K562 (cell line): Measurements from ENCODE around the gene SPX. TPM values are rescaled to one million over a fixed set of nuclear protein-coding genes. Genes with fewer than 3 reads are reported as not detected.

Experiments
- ATF1 ChIP-seq, 2 experiments: fragments of 450-650 bp in 1 of 2; IDR thresholded peaks; 2 replicates each; pipeline ENCODE4 v1.6.1; 2016; ENCODE audit warnings: missing compliant biosample characterization in 1 of 2, missing genetic modification characterization in 1 of 2
- CHD2 ChIP-seq: IDR thresholded peaks from 2 replicates; pipeline ENCODE4 v1.6.1; 2011; ENCODE audit warnings: low read depth, low read length
- EWSR1 ChIP-seq: fragments of 450-650 bp; IDR thresholded peaks from 2 replicates; pipeline ENCODE4 v1.6.1; 2018; ENCODE audit warnings: borderline replicate concordance, mild to moderate bottlenecking, low read depth, moderate library complexity; ENCODE audit not compliant: partially characterized antibody
- FOS ChIP-seq: IDR thresholded peaks from 3 replicates; pipeline ENCODE4 v1.6.1; 2011; ENCODE audit not compliant: insufficient read length; ENCODE audit errors: extremely low read depth
- FOSL1 ChIP-seq: fragments of 200-800 bp; sonication (Bioruptor generic); conservative IDR thresholded peaks from 2 replicates; pipeline ENCODE4 v1.6.1; 2016; ENCODE audit warnings: missing genetic modification characterization, missing compliant biosample characterization
- MED1 ChIP-seq: sonication (generic); formaldehyde crosslinking; IDR thresholded peaks from 2 replicates; pipeline ENCODE4 v1.8.1; 2023; ENCODE audit warnings: missing genetic modification reagents, borderline replicate concordance
- NCOA1 ChIP-seq: fragments of 450-650 bp; IDR thresholded peaks from 2 replicates; pipeline ENCODE4 v1.6.1; 2016; ENCODE audit warnings: low read depth
- NKRF ChIP-seq: fragments of 450-650 bp; IDR thresholded peaks from 2 replicates; pipeline ENCODE4 v1.6.1; 2016; ENCODE audit warnings: borderline replicate concordance
- RBM17 ChIP-seq: fragments of 200-400 bp; formaldehyde crosslinking; IDR thresholded peaks from 2 replicates; pipeline ENCODE4 v1.6.1; 2017; ENCODE audit warnings: low read depth, mild to moderate bottlenecking, low read length, borderline replicate concordance
- RERE ChIP-seq: sonication (generic); formaldehyde crosslinking; IDR thresholded peaks from 2 replicates; pipeline ENCODE4 v1.8.0; 2023; ENCODE audit warnings: missing genetic modification reagents, mild to moderate bottlenecking, borderline replicate concordance
- SETDB1 ChIP-seq: IDR thresholded peaks from one replicate; pipeline ENCODE4 v1.6.1; 2012; ENCODE audit warnings: low read length, control low read depth, inconsistent platforms
- STAT5B ChIP-seq: fragments of 250-450 bp; sonication (Bioruptor Pico); IDR thresholded peaks from 2 replicates; pipeline ENCODE4 v1.8.0; 2021; ENCODE audit warnings: mild to moderate bottlenecking, inconsistent platforms
- THRB ChIP-seq: fragments of 450-650 bp; formaldehyde crosslinking; conservative IDR thresholded peaks from 2 replicates; pipeline ENCODE4 v1.4.0; 2022; ENCODE audit warnings: mild to moderate bottlenecking, missing genetic modification characterization
- TSC22D4 ChIP-seq: fragments of 450-650 bp; IDR thresholded peaks from 2 replicates; pipeline ENCODE4 v1.6.1; 2016; ENCODE audit warnings: missing genetic modification characterization, missing biosample characterization, control low read depth
- ZC3H11A ChIP-seq: IDR thresholded peaks from 2 replicates; pipeline ENCODE4 v1.6.1; 2012; ENCODE audit warnings: low read depth, low read length, improper control_type of control experiment
- ZNF224 ChIP-seq: sonication (generic); formaldehyde crosslinking; IDR thresholded peaks from 2 replicates; pipeline ENCODE4 v1.8.0; 2022; ENCODE audit warnings: mild to moderate bottlenecking, missing genetic modification reagents
- ZNF23 ChIP-seq: fragments of 250-450 bp; sonication (Bioruptor Pico); IDR thresholded peaks from 2 replicates; pipeline ENCODE4 v1.4.0; 2020; ENCODE audit warnings: mild to moderate bottlenecking
- ZNF584 ChIP-seq: fragments of 200-800 bp; sonication (Bioruptor generic); IDR thresholded peaks from 2 replicates; pipeline ENCODE4 v1.6.1; 2016; ENCODE audit warnings: low read depth, mild to moderate bottlenecking, missing genetic modification characterization, missing compliant biosample characterization
- ZNF696 ChIP-seq: fragments of 250-450 bp; sonication (Bioruptor Pico); conservative IDR thresholded peaks from 2 replicates; pipeline ENCODE4 v1.4.0; 2020; ENCODE audit warnings: mild to moderate bottlenecking, moderate library complexity
- ZNF77 ChIP-seq: fragments of 250-450 bp; sonication (Bioruptor Pico); IDR thresholded peaks from 2 replicates; pipeline ENCODE4 v1.5.0; 2020
- polyA plus RNA-seq, 8 experiments: library from polyadenylated mRNA; depleted of rRNA in 4 of 8; stranded (reverse) in 5 of 8; unstranded in 3 of 8; fragments of >200 nt; fragmentation: Nextera tagmentation in 2 of 8; fragmentation: Illumina TruSeq in 1 of 8; extraction: Ambion mirVana in 2 of 8; extraction: Trizol in 1 of 8; gene quantifications; 2 replicates each; pipeline versions ENCODE4 v1.2.1 to v1.2.3, GENCODE V29; 2011 to 2014; ENCODE audit warnings: inconsistent platforms in 1 of 8, missing spikeins in 1 of 8
- total RNA-seq, 7 experiments: library from RNA; depleted of rRNA in 6 of 7; stranded (reverse); fragments of >200 nt in 6 of 7; fragmentation: Illumina TruSeq in 2 of 7; extraction: Trizol in 2 of 7; gene quantifications; 2 replicates each; pipeline versions ENCODE4 v1.2.1 to v1.2.3, GENCODE V29; 2011 to 2021; ENCODE audit warnings: low replicate concordance in 1 of 7

SPX gene
- total and polyA plus RNA-seq, 9 of the 15 experiments (the other 6 are each of a cell fraction or from before 2014, with no cell fraction given), result 0.06 to 0.40 (median 0.14) TPM

- no peak for TF ChIP-seq FOSL1 (tag)
- no peak for TF ChIP-seq ZC3H11A
- TF ChIP-seq EWSR1, result no peak
- no peak for TF ChIP-seq TSC22D4 (tag)
- TF ChIP-seq SETDB1, result no peak
- TF ChIP-seq MED1 (CRISPR knock-in tag), result no peak
- no peak for TF ChIP-seq ZNF696 (CRISPR knock-in tag)
- TF ChIP-seq NCOA1, result 0 out of 2 replicates have a peak, but pooled peaks have one; percentile 24
- peak; percentile 98 for TF ChIP-seq FOS
- TF ChIP-seq NKRF, result peak; percentile 89
- TF ChIP-seq RBM17, result no peak
- TF ChIP-seq ZNF77 (CRISPR knock-in tag), result no peak
- peak; percentile 63 for TF ChIP-seq CHD2
- no peak for TF ChIP-seq THRB (CRISPR knock-in tag)
- no peak for TF ChIP-seq ATF1 (CRISPR knock-in tag; IDR thresholded peaks at IDR 0.05)
- peak; percentile 95 for TF ChIP-seq ATF1 (tag; IDR thresholded peaks at IDR 0.05)
- TF ChIP-seq ZNF23 (CRISPR knock-in tag), result no peak
- no peak for TF ChIP-seq ZNF224 (CRISPR knock-in tag)
- no peak for TF ChIP-seq STAT5B (CRISPR knock-in tag)
- no peak for TF ChIP-seq ZNF584 (CRISPR knock-in tag)
- TF ChIP-seq RERE (CRISPR knock-in tag), result no peak
Observed at GRCh38 chr12:21501258-21502163, 24.6 kb upstream of the SPX start, which contains the start of the genes GOLT1B and RECQL (continued).
